ENCODE data around the gene THEM5.

The THEM5 gene

DNA sequence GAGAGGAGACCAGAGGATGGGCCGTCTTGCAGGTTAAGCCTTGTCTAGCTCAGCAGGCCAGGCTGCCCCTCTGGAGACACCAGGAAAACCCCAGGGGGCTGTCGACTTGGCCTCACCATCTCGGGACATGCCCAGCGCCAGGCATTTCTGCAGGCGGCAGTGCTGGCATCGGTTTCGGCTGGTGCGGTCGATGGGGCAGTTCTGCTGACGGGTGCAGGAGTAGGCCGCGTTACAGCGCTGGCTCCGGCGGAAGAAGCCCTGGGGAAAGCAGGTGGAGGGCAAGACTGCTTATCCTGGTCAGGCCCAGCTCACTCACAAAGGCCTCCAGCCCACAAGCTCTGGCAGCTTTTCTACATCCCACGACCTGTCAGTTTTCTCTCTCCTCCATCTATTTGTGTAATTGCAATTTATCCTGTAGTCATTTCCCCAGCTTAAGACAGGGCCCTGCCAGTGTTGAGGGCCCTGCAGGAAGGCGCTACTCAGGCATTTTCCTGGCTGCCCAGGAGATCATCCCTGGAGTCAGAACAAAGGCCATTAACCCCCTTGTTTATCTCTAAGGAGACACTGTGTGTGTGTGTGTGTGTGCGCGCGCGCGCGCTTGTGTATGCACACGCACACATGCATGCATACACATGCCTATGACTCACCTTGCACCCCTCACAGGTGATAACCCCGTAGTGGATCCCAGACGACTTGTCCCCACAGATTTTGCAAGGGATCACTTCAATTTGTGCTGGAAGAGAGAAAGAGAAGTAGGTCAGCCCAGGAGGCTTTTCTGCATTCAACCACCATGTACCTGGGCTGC is 36.8 kb downstream of the THEM5 start:
- peak; percentile 45 for DNase-seq

DNA sequence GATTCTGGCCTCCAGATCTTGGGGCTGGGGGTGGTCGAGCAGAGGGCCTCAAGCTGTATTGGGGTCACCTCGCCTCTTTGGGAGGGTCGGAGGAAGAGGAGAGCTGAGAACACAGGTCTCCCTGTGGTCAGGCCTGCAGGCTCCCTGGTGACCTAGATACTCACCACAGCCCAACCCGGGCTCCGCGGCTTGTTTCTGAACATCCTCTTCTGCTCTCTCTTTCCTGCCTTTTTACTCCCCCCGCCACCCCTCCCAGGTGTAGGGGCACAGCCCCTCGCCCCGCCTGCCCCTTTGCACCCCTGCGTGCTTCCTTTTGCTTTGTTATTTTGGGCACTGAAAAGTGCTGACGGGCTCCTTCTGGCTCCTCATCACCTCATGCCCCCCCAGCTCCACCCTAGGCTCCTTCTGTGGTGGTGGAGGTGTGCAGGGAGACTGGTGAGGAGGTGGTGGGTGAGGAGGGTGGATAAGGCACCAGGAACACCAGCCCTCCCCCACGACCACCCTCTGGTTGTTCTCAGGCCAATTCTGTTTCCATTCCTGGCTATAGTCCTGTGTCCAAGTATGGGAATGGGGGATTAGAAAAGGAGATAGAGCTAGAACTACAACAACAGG is 37.7 kb downstream of the THEM5 start:
- DNase-seq: no peak

GRCh38 chr1:151814971-151815545 is 38.5 kb downstream of the THEM5 start:
- DNase-seq: no peak

DNA sequence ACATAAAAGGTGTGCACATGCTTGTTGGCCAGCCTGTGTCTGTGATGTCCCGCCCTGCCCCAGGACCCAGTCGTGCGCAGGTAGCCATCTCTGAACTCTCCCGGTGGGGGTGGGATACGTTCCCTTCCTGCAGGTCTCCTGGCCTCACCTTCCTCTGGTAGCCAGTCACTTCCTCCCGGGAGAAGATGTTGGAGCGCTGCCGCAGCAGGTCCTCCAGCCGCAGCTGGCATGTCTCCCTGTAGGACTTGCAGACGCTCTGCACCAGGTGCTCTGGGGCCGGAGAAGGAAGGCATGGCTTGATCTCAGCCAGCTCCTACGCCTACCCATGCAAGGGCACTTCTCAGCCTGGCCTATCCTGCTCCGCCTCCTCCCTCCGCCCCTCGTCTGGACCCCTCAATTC is 39.1 kb downstream of the THEM5 start:
- DNase-seq: no peak

GRCh38 chr1:151813271-151813977 is 40.1 kb downstream of the THEM5 start:
- DNase-seq: no peak

DNA sequence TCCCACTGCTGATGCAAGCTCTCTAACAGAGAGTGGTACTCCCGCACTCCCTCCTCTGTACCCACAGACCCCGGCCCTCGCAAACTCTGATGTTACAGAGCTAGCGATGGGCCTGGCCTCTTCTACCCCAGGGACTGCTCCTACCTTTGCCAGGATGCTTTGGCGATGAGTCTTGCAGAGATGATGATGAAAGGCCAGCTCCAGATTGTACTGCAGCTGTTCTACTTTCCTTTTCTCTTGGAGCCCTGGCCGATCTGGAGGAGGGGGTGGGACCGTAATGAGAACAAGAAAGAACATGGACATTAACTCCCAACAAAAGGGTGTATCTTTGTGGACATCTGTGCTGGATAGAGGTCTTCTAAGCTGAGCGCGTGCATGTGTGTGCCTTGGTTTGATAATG is 42.3 kb downstream of the THEM5 start:
- no peak for DNase-seq

GRCh38 chr1:151809985-151810556 is 43.4 kb downstream of the THEM5 start:
- DNase-seq: no peak

- DNase-seq: no peak
Observed at GRCh38 chr1:151809290-151809984, 44.1 kb downstream of the THEM5 start.

DNA sequence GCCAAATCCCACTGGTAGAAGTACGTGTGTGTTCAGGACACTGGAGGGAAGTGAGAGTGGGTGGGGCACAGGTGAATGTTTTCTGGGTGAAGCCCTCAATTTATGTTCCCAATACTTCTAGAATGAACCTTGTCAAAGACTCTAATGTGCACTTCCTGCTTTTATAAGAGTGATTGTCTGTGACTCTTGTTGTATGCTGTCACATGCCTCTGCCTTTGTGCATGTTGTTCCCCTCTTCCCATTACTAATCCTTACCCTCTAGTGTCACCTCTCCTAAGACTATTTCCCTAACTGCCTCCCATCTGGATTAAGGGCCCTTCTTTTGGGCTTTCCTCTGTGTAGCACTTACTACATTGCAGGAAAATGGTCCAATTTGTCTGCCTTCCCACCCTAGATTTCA is 45.7 kb downstream of the THEM5 start:
- DNase-seq: no peak

- DNase-seq: no peak
Observed at GRCh38 chr1:151807131-151807530, 46.4 kb downstream of the THEM5 start.

DNA sequence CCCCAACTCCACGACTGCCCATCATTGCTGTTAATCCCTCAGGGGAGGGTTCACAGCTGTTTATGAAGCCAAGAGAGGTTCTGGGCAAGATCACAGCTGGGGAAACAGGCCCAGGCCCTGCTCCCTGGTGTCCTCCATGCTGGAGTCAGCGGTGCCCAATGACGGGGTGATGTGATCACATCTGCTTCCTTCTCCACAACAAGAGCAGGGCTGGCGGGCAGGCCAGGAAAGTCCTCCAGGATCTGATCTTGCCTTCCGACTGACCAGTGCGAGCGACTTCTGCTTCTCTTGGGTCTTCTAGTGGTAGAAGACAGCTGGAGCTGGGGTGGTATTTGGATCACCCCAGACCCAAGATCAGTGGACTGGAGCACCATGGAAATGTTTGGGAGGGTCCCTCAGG is 47.3 kb downstream of the THEM5 start:
- no peak for DNase-seq

GRCh38 chr1:151805066-151805820 is 48.3 kb downstream of the THEM5 start, which contains the start of gene LINGO4:
Gene LINGO4, minus strand, starts transcription at chr1:151805419. Its CDS starts 2,715 bp downstream, at chr1:151802704.
- no peak for DNase-seq

- DNase-seq: no peak
Observed at GRCh38 chr1:151803915-151804314, 49.6 kb downstream of the THEM5 start.

DNA sequence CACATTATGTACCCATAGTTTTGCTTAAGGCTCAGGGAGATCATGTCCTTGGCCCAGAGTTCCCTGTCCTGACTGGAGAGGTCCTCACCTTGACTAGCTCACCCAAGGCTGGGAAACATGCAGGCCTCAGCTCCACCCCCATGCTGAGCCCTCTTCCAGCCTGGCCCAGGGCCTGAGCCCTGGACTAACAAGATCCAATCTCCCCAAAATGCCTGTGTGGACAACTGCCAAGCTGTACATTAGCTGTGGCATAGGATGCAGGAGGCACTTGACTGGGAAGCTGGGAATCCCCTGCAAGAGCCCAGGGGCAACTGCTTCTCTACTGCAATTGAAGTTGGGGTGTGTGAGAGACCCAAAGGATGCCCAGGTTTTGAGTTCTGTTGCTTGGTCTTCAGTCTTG is 50.3 kb downstream of the THEM5 start:
- DNase-seq: no peak

DNA sequence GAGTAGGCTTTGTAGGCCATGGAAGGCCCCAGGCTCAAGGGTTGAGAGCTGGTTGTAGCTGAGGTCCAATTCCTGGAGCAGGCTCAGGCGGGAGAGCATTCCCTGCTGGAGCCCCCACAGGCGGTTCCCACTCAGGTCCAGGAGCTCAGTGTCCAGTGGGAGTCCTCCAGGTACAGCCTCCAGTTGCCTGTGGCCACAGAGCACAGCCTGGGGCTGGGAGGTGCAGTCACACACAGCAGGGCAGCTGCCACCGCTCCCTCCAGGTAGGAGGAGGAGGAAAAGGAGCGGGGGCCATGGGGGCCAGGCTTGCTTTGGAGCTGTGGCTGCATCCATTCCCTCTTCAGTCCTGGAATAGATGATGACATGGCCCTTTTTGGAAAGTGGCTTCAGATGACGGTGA is 51.1 kb downstream of the THEM5 start:
- DNase-seq: no peak

DNA sequence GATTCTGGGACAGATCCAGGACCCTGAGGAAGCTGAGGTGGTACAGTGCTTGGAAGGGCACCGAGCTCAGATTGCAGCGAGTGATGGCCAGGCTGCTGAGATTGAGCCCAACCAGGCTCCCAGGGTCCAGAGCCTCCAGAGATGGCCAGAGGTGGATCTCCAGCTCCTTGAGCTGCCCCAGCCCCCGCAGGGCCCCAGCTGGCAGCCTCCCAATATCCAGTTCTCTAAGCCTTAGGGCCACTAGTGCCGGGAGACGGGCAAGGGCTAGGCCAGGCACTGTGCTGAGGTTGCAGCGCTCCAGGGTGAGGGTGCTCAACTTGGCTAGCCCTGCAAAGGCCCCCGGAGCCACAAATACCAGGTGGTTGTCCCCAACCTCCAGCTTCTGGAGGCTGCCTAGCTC is 51.7 kb downstream of the THEM5 start:
- no peak for DNase-seq

DNA sequence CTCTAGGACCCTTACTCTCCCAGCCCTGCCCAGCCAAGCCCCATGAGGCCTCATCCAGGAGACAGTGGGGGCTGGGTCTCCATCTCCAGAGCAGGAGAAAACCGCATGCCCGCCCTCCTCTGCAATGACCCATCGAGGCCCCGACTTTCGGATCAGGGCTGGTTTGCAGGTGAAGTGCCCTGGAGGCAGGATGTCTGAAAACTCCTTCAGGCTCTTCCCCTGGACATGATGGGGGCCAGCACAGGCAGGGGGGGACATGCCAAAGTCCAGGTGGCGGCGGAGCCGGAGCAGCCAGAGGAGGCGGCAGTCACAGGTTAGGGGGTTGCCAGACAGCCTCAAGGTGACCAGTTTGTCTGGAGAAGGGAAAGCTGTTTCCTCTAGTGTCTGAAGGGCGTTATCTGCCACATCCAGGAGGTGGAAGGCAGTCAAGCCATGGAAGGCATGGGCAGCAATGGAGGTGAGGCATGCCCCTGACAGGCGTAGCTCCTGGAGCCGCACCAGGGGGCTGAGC is 52.1 kb downstream of the THEM5 start:
- no peak for DNase-seq

GRCh38 chr1:151800830-151801229 is 52.7 kb downstream of the THEM5 start:
- DNase-seq: no peak

- DNase-seq: no peak
Observed at GRCh38 chr1:151799179-151800022, 54.1 kb downstream of the THEM5 start.

GRCh38 chr1:151798571-151798970 is 54.9 kb downstream of the THEM5 start:
- no peak for DNase-seq

All from DMS153 (cell line).